ENCODE results near the gene IL10RA. TPM values are rescaled to one million over a fixed set of nuclear protein-coding genes. Genes with fewer than 3 reads are reported as not detected.

Gene IL10RA
- total RNA-seq, 4 donors from 2014 or later, result 9.8 to 50.3 (median 23.9) TPM

- H3K4me3 ChIP-seq, result peak overlapping the region in 3 of 4 donors; percentile 57 to 77 (median 62)
These were observed 3.3 kb downstream of the IL10RA start for GRCh38 chr11:117989351-117990102.

GRCh38 chr11:117992136-117992535 lies 5.9 kb downstream of the IL10RA start:
- H3K27ac ChIP-seq, result peak overlapping the region in 1 of 4 donors; percentile 46
- peak overlapping the region in 1 of 4 donors; percentile 57 for H3K4me3 ChIP-seq
- H3K9me3 ChIP-seq, result no peaks in the 10 kb centered on the region
- H3K27me3 ChIP-seq, result no peaks in the 10 kb centered on the region
- peaks cover 0 to 15% (median 0%) of the 10 kb centered on the region in 3 donors for H3K36me3 ChIP-seq
- peaks cover 0 to 17% (median 6%) of the 10 kb centered on the region in 4 donors for H3K4me1 ChIP-seq
- no peak for DNase-seq
- TF ChIP-seq CTCF (IDR thresholded peaks at IDR 0.05), result no peak
- no peak for TF ChIP-seq POLR2A (IDR thresholded peaks at IDR 0.05)

More at GRCh38 chr11:117989351-117990102, 3.3 kb downstream of the IL10RA start:
- TF ChIP-seq CTCF (IDR thresholded peaks at IDR 0.05) (no peak), POLR2A (IDR thresholded peaks at IDR 0.05) (no peak)
- H3K4me1 ChIP-seq, result peaks cover 0 to 17% (median 12%) of the 10 kb centered on the region in 4 donors
- no peaks in the 10 kb centered on the region for H3K9me3 ChIP-seq
- no peaks in the 10 kb centered on the region for H3K36me3 ChIP-seq
- peak overlapping the region; percentile 1 to 96 (median 70) for H3K27ac ChIP-seq
- H3K27me3 ChIP-seq, result no peaks in the 10 kb centered on the region
- no peak for DNase-seq

GRCh38 chr11:117992620-117993019 lies 6.4 kb downstream of the IL10RA start:
- Histone ChIP-seq H3K9me3 (no peaks in the 10 kb centered on the region), H3K27me3 (no peaks in the 10 kb centered on the region), H3K4me1 (peaks cover 0 to 17% (median 6%) of the 10 kb centered on the region in 4 donors), H3K4me3 (peak overlapping the region in 1 of 4 donors; percentile 57), H3K27ac (peak overlapping the region in 1 of 4 donors; percentile 46), H3K36me3 (peaks cover 0 to 15% (median 0%) of the 10 kb centered on the region in 3 donors)
- TF ChIP-seq POLR2A (IDR thresholded peaks at IDR 0.05) (no peak), CTCF (IDR thresholded peaks at IDR 0.05) (no peak)
- no peak for DNase-seq

- Histone ChIP-seq H3K27me3 (no peaks in the 10 kb centered on the region), H3K27ac (no peak overlapping the region), H3K9me3 (no peaks in the 10 kb centered on the region), H3K36me3 (peaks cover 0 to 15% (median 0%) of the 10 kb centered on the region in 3 donors), H3K4me3 (no peak overlapping the region), H3K4me1 (peaks cover 0 to 17% (median 0%) of the 10 kb centered on the region in 4 donors)
- no peak for TF ChIP-seq POLR2A (IDR thresholded peaks at IDR 0.05)
- TF ChIP-seq CTCF (IDR thresholded peaks at IDR 0.05), result no peak
- no peak for DNase-seq
These were observed 8.0 kb downstream of the IL10RA start for GRCh38 chr11:117993988-117994745.

- DNase-seq, result no peak
- H3K27me3 ChIP-seq, result no peaks in the 10 kb centered on the region
- no peak overlapping the region for H3K4me3 ChIP-seq
- no peak overlapping the region for H3K27ac ChIP-seq
- H3K4me1 ChIP-seq, result peaks cover 0 to 14% (median 0%) of the 10 kb centered on the region in 4 donors
- TF ChIP-seq POLR2A (IDR thresholded peaks at IDR 0.05) (no peak), CTCF (IDR thresholded peaks at IDR 0.05) (no peak)
- peaks cover 0 to 15% (median 0%) of the 10 kb centered on the region in 3 donors for H3K36me3 ChIP-seq
- no peaks in the 10 kb centered on the region for H3K9me3 ChIP-seq
These were observed 9.3 kb downstream of the IL10RA start for GRCh38 chr11:117995472-117995871.

All from Peyer's patch (tissue), 4 donors.